Type B pancreatic cell (in vitro differentiated cells): ENCODE measurements around the gene DDX1. TPM values are rescaled to one million over a fixed set of nuclear protein-coding genes. Genes with fewer than 3 reads are reported as not detected.
A peak's percentile ranks its signal among the peaks of the same experiment; 100 is the strongest.

ENCODE experiments used
- DNase-seq: peaks from one replicate; pipeline ENCODE4 v3.0.0; 2021; ENCODE audit warnings: mixed read lengths; ENCODE audit not compliant: unreplicated experiment; ENCODE audit errors: extremely low spot score
- H3K27ac Mint-ChIP-seq: 2 replicates; pipeline ENCODE4 v1.8.0; 2021; ENCODE audit warnings: mild to moderate bottlenecking, mixed read lengths
- H3K27me3 Mint-ChIP-seq: 2 replicates; pipeline ENCODE4 v1.8.0; 2021; ENCODE audit warnings: mixed read lengths
- H3K36me3 Mint-ChIP-seq: 2 replicates; pipeline ENCODE4 v1.8.0; 2021; ENCODE audit warnings: mixed read lengths
- H3K4me1 Mint-ChIP-seq: one replicate; pipeline ENCODE4 v1.8.0; 2021; ENCODE audit warnings: mixed read lengths; ENCODE audit not compliant: unreplicated experiment
- H3K4me3 Mint-ChIP-seq: 2 replicates; pipeline ENCODE4 v1.8.0; 2021; ENCODE audit warnings: mild to moderate bottlenecking, mixed read lengths
- H3K9me3 Mint-ChIP-seq: 2 replicates; pipeline ENCODE4 v1.8.0; 2021; ENCODE audit warnings: mixed read lengths
- total RNA-seq: library from RNA; stranded (reverse); gene quantifications from 2 replicates; pipeline ENCODE4 v1.2.1, GENCODE V29; 2021; ENCODE audit warnings: low replicate concordance
- TF ChIP-seq, protein P1 (sequence below): fragments of 200-600 bp; sonication (generic); conservative IDR thresholded peaks from 2 replicates; pipeline ENCODE4 v1.5.0; 2021; ENCODE audit warnings: antibody characterized with exemption, mild to moderate bottlenecking

Gene DDX1
- total RNA-seq, 1 donor from 2014 or later = 111 TPM

DNA sequence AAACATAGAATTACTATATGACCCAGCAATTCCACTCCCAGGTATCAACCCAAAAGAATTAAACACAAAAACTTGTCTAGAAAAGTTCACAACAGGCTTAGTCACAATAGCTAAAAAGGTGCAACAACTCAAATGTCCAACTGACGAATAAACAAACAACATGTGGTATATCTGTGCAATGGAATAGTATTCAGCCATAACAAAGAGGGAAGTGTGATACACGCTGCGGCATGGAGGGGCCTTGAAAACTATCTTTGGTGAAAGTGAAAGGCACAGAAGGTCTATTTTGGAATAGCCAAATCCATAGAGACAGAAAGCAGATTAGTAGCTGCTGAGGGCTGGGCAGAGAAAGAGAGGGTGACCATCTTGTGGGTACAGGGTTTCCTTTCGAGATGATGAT lies 72.1 kb downstream of the DDX1 start:
- Mint-ChIP-seq H3K27ac (no peak overlapping the region), H3K36me3 (no peaks in the 10 kb centered on the region), H3K4me3 (no peak overlapping the region), H3K27me3 (peaks cover 13% of the 10 kb centered on the region), H3K9me3 (peaks cover 5% of the 10 kb centered on the region), H3K4me1 (peaks cover 40% of the 10 kb centered on the region)
- TF ChIP-seq, protein P1, sequence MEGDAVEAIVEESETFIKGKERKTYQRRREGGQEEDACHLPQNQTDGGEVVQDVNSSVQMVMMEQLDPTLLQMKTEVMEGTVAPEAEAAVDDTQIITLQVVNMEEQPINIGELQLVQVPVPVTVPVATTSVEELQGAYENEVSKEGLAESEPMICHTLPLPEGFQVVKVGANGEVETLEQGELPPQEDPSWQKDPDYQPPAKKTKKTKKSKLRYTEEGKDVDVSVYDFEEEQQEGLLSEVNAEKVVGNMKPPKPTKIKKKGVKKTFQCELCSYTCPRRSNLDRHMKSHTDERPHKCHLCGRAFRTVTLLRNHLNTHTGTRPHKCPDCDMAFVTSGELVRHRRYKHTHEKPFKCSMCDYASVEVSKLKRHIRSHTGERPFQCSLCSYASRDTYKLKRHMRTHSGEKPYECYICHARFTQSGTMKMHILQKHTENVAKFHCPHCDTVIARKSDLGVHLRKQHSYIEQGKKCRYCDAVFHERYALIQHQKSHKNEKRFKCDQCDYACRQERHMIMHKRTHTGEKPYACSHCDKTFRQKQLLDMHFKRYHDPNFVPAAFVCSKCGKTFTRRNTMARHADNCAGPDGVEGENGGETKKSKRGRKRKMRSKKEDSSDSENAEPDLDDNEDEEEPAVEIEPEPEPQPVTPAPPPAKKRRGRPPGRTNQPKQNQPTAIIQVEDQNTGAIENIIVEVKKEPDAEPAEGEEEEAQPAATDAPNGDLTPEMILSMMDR = no peak
- DNase-seq = no peak

DNA sequence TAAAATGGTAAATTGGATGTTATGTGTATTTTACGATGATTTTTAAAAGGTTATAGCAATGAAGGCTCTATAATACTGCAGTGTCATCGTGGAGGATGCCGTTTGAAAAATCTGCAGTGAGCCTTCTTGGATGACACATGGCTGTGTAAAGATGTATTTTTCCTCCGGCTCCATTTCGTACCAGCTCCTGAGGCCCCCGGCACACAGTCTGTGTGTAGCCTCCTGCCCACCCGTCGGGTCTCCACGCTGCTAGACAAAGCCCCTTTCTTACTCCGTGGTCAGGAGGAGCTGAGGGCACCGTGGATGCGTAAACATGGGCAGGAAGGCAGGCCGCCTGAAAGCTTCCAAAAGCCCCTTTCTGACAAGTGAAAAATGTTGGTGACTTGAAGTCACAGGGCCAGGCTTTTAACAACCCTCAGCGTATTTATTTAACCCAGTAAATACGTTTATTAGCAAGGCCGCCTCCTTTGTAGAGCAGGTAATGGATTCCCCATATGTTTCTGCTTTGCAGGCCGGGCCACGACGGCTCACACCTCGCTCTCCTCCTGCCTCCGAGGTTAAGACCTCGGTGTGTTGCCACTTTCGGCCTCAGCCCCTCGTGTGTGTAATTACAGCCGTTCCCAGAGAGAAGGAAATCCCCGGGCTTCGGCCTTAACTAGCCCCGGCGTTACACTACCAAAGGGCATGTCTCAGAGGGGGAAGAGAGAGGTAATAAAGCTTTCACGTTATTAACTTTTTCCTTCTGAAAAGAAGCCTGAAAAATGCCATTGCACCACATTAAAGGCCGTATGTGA lies 72.8 kb downstream of the DDX1 start:
- DNase-seq = no peak
- H3K27ac Mint-ChIP-seq = peak overlapping the region; percentile 55
- TF ChIP-seq, protein P1 = no peak
- peaks cover 47% of the 10 kb centered on the region for H3K4me1 Mint-ChIP-seq
- H3K27me3 Mint-ChIP-seq = peaks cover 13% of the 10 kb centered on the region
- peak overlapping the region; percentile 55 for H3K4me3 Mint-ChIP-seq
- no peaks in the 10 kb centered on the region for H3K9me3 Mint-ChIP-seq
- H3K36me3 Mint-ChIP-seq = no peaks in the 10 kb centered on the region

DNA sequence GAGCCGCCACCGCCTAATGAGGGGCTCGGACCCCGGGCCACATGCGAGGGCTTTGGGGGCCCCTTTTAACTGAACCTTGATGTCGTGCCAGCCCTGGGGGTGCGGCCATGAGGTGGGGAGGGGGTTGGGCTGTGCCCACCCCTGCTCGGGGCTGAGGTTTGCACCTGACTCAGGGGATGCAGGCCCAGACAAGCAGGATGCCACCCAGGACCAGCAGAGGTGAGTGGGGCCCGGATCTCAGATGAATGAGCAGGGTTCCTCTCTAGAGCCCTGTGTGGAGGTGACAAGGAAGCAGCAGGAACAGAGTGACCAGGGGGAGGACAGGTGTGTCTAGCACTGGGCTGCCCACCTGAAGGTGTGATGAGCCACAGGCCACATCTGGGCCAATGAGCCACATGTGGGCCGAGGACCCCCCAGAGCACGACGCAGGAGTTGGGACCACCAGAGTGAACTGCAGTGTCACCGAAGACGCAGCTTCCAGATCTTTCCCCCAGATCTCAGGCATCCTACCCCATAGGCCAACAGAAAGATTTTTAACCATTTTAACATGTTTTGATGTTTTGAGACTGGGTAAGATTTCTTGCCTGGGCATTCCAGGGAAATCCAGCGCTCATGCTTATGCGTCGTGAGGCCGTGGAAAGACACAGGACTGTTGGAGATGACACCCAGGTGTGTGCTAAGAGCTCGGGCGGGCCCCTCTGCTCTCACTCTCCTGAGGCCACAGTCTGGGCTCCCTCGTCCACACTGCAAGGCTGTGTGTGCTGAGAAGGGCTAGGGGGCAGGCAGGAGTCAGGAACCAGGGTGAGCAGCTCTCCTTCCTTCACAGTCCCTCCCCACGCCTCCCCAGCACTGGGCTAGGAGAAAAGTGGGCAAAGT lies 73.6 kb downstream of the DDX1 start:
- peaks cover 48% of the 10 kb centered on the region for H3K4me1 Mint-ChIP-seq
- H3K9me3 Mint-ChIP-seq = no peaks in the 10 kb centered on the region
- DNase-seq = no peak
- no peak overlapping the region for H3K27ac Mint-ChIP-seq
- TF ChIP-seq, protein P1 = no peak
- H3K27me3 Mint-ChIP-seq = peaks cover 13% of the 10 kb centered on the region
- no peaks in the 10 kb centered on the region for H3K36me3 Mint-ChIP-seq
- H3K4me3 Mint-ChIP-seq = no peak overlapping the region

DNA sequence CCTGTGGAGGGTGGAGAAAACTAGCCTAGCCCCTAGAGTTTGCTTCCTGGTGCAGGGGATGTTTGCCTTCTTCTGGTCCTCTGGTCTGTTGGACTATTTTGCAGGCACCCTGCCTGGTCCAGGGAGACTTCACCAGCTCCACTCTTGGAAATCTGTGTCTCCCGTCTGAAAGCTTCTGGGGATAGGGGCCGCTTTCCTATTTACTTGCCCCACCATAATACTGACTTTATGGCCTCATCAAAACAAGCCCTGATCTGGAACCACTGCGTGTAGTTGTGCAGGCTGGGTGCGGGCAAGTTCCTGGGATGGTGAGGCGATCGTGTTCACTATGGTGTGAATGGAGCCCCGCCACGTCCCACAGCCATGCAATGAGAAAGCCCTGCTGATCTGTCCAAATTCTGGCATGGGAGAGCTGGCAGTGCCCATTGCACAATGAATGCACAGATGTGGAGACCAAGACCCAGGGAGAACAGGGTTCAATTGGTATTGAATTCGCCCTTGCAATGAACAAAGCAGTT lies 74.3 kb downstream of the DDX1 start:
- peaks cover 13% of the 10 kb centered on the region for H3K27me3 Mint-ChIP-seq
- H3K9me3 Mint-ChIP-seq = no peaks in the 10 kb centered on the region
- H3K27ac Mint-ChIP-seq = no peak overlapping the region
- no peak overlapping the region for H3K4me3 Mint-ChIP-seq
- no peak for DNase-seq
- H3K4me1 Mint-ChIP-seq = peaks cover 48% of the 10 kb centered on the region
- TF ChIP-seq, protein P1 = no peak
- H3K36me3 Mint-ChIP-seq = no peaks in the 10 kb centered on the region

DNA sequence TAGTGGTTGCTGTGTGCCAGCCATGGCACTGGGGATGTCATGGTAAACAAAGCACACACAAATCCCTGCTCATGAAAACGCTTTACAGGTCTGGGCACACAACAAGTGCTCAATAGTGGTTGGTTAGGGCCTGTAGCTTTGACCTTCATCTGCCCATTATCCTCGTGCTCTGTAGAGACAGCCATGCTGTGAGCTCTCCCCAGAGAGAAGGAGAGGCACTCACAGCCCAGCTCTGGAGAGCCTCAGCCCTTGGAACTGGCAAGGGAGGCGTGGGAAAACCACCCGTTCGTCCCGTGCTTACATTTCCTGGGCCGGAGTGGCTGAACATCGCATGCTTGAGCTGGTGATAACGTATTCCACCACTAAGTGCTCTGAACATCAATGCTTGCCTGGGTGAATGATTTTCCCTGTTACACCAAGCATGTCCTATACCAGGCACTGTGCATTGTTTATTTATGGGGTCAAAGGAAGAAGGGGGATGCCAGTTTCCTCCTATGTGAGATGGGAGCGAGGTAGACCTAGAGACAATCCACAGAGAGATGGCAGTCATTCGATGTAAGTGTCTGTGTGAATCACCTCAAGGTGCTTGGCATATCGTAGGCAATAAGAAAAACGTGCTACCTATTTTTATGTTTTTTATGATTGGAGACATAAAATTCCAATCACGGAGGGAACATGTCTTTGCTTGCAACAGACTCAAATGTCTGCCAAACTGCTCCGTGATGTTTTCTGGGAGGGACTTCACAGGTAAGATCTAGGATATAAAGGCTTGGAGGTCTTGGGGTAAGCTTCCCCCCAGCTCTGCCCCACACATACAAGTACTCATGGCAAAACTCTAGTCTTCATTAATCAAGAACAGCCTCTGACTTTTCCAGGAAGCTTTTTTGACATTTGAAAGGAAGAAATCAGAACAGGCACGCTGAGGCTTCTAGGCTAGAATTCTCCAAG lies 75.5 kb downstream of the DDX1 start:
- H3K4me3 Mint-ChIP-seq = no peak overlapping the region
- no peak for DNase-seq
- H3K36me3 Mint-ChIP-seq = no peaks in the 10 kb centered on the region
- H3K27me3 Mint-ChIP-seq = peaks cover 9% of the 10 kb centered on the region
- TF ChIP-seq, protein P1 = no peak
- H3K9me3 Mint-ChIP-seq = no peaks in the 10 kb centered on the region
- H3K4me1 Mint-ChIP-seq = peaks cover 48% of the 10 kb centered on the region
- no peak overlapping the region for H3K27ac Mint-ChIP-seq
